AG04450 (cell line): ENCODE measurements around the gene SELENON. TPM values are rescaled to one million over a fixed set of nuclear protein-coding genes. Genes with fewer than 3 reads are reported as not detected.

Source experiments
- CTCF ChIA-PET: fragments of 300-600, 350-600 bp; formaldehyde crosslinking; extraction: SDS; loops from one replicate; lab custom pipeline; 2022; ENCODE audit warnings: antibody characterized with exemption, inconsistent platforms; lab: Charles Lee
- POLR2A ChIA-PET: fragments of 350-600 bp; formaldehyde crosslinking; extraction: SDS; loops from one replicate; lab custom pipeline; 2021; ENCODE audit warnings: antibody characterized with exemption, inconsistent platforms; lab: Yijun Ruan, JAX
- DNase-seq: peaks from one replicate; pipeline ENCODE4 v3.0.0-alpha.2; 2011; ENCODE audit warnings: low read depth, low spot score
- H3K27ac ChIP-seq: one replicate; pipeline ENCODE4 v1.5.1; 2012; ENCODE audit warnings: low read depth, low read length, control low read depth
- H3K27me3 ChIP-seq: one replicate; pipeline ENCODE4 v1.6.0; 2012; ENCODE audit warnings: low read length; ENCODE audit not compliant: control insufficient read depth, insufficient read depth
- H3K4me3 ChIP-seq: 2 replicates; pipeline ENCODE4 v1.5.1; 2011; ENCODE audit warnings: mild to moderate bottlenecking, low read depth, low read length, control low read depth
- H3K9me3 ChIP-seq: 2 replicates; pipeline ENCODE4 v1.5.1; 2012; ENCODE audit warnings: low read length; ENCODE audit not compliant: control insufficient read depth, insufficient read depth
- polyA plus RNA-seq: library from polyadenylated mRNA; depleted of rRNA; stranded (reverse); fragments of >200 nt; gene quantifications from 2 replicates; pipeline ENCODE4 v1.2.3, GENCODE V29; 2011
- TF ChIP-seq, protein P1 (sequence below): IDR thresholded peaks from 2 replicates; pipeline ENCODE4 v1.5.1; 2011; ENCODE audit warnings: low read depth, low read length, control low read depth, inconsistent platforms

The SELENON gene
- polyA plus RNA-seq, 1 experiment = 36.3 TPM

DNA sequence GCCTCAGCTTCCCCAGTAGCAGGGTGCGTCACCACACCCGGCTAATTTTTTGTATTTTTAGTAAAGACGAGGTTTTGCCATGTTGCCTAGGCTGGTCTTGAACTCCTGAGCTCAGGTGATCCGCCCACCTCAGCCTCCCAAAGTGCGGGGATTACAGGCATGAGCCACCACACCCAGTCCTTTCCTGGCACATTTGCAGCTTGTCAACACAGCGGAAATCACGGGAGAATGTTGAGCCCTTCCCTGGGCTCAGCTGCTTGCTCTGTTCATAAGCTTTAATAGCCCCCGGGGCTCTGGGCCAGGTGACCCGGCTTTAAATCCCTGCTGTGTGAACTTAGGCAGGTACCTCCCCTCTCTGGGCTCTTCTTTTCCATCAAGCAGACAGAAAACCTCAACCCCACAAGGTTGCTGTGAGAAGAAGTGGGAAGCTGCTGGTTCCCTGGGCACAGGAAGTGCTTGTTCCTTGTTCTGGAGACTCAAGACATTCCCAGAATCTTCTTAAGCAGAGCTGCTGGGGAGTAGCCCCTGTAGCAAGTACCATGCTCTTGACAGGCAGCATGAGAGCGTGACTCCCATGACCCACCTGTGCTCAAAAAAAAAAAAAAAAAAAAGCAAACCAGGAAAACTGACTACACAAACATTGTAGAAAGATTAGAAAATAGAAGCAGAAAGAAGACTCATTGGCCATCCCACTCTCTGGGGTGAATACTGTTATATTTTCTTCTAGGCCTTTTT is 14.5 kb upstream of the SELENON start:
- TF ChIP-seq, protein P1, sequence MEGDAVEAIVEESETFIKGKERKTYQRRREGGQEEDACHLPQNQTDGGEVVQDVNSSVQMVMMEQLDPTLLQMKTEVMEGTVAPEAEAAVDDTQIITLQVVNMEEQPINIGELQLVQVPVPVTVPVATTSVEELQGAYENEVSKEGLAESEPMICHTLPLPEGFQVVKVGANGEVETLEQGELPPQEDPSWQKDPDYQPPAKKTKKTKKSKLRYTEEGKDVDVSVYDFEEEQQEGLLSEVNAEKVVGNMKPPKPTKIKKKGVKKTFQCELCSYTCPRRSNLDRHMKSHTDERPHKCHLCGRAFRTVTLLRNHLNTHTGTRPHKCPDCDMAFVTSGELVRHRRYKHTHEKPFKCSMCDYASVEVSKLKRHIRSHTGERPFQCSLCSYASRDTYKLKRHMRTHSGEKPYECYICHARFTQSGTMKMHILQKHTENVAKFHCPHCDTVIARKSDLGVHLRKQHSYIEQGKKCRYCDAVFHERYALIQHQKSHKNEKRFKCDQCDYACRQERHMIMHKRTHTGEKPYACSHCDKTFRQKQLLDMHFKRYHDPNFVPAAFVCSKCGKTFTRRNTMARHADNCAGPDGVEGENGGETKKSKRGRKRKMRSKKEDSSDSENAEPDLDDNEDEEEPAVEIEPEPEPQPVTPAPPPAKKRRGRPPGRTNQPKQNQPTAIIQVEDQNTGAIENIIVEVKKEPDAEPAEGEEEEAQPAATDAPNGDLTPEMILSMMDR = no peak
- no peaks in the 10 kb centered on the region for H3K27me3 ChIP-seq
- no peak overlapping the region for H3K27ac ChIP-seq
- no peak for DNase-seq
- POLR2A ChIA-PET = no interaction called here
- CTCF ChIA-PET = interaction anchor here (0.7 to 1.1 kb wide), 2 partner anchors 12 to 309 kb away, joined by 3 read pairs; no protein-coding TSS in a partner anchor
- H3K4me3 ChIP-seq = no peak overlapping the region
- H3K9me3 ChIP-seq = no peaks in the 10 kb centered on the region

DNA sequence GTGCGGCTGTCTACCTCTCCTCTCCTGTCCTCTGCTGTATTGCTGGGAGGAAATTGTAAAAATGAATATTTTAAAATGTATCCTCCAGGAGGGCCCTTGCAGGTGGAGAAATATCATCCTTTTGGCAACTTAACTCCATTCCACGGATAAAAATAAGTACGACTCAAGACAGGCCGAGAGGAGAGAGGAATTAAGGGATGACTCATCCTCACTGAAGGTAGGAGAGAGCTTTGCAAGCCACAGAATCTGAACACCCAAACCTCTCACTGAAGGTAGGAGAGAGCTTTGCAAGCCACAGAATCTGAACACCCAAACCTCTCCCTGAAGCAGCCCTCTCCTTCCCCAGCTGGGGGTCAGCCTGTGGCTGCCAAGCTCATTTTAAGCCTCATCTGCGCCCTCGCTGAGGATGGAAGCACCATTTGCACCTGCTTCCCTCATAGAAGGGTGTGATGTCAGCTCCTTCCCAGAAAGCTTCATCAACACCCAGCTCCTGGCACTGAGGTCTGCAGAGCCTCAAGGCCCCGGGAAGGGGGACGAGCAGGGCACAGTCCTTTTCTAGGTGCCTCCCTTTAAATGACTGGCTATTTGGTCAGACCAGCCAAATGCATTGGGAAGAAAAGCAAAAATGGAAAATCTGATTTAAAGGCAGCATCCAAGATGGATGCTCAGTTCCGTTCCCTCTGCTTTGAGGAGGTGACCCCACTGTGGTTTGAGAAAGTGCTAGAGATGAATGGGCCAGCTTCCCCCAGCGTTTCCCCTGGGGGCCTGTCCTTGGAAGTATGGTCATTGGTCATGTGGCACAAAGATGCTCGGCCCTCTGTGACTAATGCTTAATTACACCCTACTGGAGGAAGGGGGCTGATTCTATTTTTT is 12.9 kb upstream of the SELENON start:
- TF ChIP-seq, protein P1 = no peak
- Histone ChIP-seq H3K9me3 (no peaks in the 10 kb centered on the region), H3K27ac (no peak overlapping the region), H3K4me3 (no peak overlapping the region), H3K27me3 (no peaks in the 10 kb centered on the region)
- no peak for DNase-seq
- POLR2A ChIA-PET = interaction anchor here (0.6 to 0.7 kb wide), 2 partner anchors 29 to 60 kb away, joined by 4 read pairs; no protein-coding TSS in a partner anchor
- CTCF ChIA-PET = interaction anchor here (1.4 to 1.9 kb wide), 2 partner anchors 11 to 179 kb away, joined by 6 to 10 read pairs; no protein-coding TSS in a partner anchor

DNA sequence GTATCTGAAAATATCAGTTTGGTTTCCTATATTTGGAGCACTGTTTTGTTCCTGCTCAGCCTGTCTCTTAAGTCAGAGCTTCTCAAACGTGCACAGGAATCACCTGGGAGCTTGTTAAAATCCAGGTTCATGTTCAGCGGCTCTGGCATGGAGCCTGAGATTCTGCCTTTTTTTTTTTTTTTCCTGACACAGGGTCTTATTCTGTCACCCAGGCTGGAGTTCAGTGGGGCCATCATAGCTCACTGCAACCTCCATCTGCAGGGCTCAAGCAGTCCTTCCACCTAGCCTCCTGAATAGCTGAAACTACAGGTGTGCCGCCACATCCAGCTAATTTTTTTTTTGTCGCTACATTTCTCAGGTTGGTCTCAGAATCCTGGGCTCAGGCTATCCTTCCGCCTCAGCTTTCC is 12.2 kb upstream of the SELENON start:
- no peak overlapping the region for H3K27ac ChIP-seq
- DNase-seq = no peak
- ChIA-PET CTCF (interaction anchor here (1.4 to 1.9 kb wide), 2 partner anchors 10 to 179 kb away, joined by 6 to 10 read pairs; no protein-coding TSS in a partner anchor), POLR2A (interaction anchor here (0.6 to 0.7 kb wide), 2 partner anchors 28 to 60 kb away, joined by 4 read pairs; no protein-coding TSS in a partner anchor)
- no peak overlapping the region for H3K4me3 ChIP-seq
- no peaks in the 10 kb centered on the region for H3K9me3 ChIP-seq
- TF ChIP-seq, protein P1 = no peak
- no peaks in the 10 kb centered on the region for H3K27me3 ChIP-seq

DNA sequence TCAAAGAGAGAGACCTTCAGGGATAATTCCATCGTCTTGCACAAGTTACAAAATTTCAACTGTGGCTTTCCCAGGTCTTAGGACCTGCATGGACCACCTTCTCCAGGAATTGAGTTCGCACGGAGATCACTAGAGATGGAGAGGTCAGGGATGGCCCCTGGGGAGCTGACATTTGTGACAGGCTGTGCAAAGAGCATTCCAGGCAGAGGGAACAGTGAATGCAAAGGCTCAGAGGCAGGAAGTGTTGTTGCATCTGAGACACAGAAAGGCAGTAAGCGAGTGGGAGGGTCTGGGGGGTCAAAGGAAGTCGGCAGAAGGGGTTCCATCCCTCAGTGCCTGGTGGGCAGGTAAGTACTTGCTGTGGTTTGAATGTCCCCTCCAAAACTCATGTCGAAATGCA is 9.5 kb upstream of the SELENON start:
- TF ChIP-seq, protein P1 = no peak
- no peaks in the 10 kb centered on the region for H3K9me3 ChIP-seq
- no peak for DNase-seq
- H3K27ac ChIP-seq = no peak overlapping the region
- ChIA-PET POLR2A (no interaction called here), CTCF (no interaction called here)
- no peaks in the 10 kb centered on the region for H3K27me3 ChIP-seq
- no peak overlapping the region for H3K4me3 ChIP-seq
